WTC11 (cell line): ENCODE data around the gene YARS1. TPM values are rescaled to one million over a fixed set of nuclear protein-coding genes. Genes with fewer than 3 reads are reported as not detected.

Source experiments
- ATAC-seq: fragments of 200-7000 bp; cut with Tn5 transposase; 2 replicates; pipeline ENCODE4 v1.10.0; 2021; ENCODE audit warnings: mild to moderate bottlenecking, moderate library complexity
- CTCF ChIA-PET: fragments of 300-600 bp; sonication (Branson Sonifier 250); formaldehyde crosslinking; loops from one replicate; lab custom pipeline; 2021; ENCODE audit warnings: antibody characterized with exemption; lab: Charles Lee
- POLR2A ChIA-PET: fragments of 350-600 bp; sonication (Branson Sonifier 250); formaldehyde crosslinking; loops from one replicate; lab custom pipeline; 2021; ENCODE audit warnings: antibody characterized with exemption; lab: Charles Lee
- DNase-seq: peaks from one replicate; pipeline ENCODE4 v3.0.0; 2021; ENCODE audit warnings: low spot score
- H3K27ac Mint-ChIP-seq: 2 replicates; pipeline ENCODE4 v1.8.0; 2021; ENCODE audit warnings: mixed read lengths
- H3K27me3 Mint-ChIP-seq: 2 replicates; pipeline ENCODE4 v1.8.0; 2021; ENCODE audit warnings: low read depth, mild to moderate bottlenecking, moderate library complexity, mixed read lengths
- H3K36me3 Mint-ChIP-seq: 2 replicates; pipeline ENCODE4 v1.8.0; 2021; ENCODE audit warnings: mixed read lengths
- H3K4me1 Mint-ChIP-seq: 2 replicates; pipeline ENCODE4 v1.8.0; 2022; ENCODE audit warnings: mixed read lengths
- H3K4me3 Mint-ChIP-seq: 2 replicates; pipeline ENCODE4 v1.8.0; 2021; ENCODE audit warnings: mild to moderate bottlenecking, moderate library complexity, mixed read lengths
- H3K9me3 Mint-ChIP-seq: 2 replicates; pipeline ENCODE4 v1.8.0; 2021; ENCODE audit warnings: mixed read lengths
- ATF1 ChIP-seq: sonication (generic); formaldehyde crosslinking; IDR thresholded peaks from 2 replicates; pipeline ENCODE4 v1.8.1; 2023; ENCODE audit warnings: mild to moderate bottlenecking, moderate library complexity, missing genetic modification reagents
- CREB1 ChIP-seq: sonication (generic); formaldehyde crosslinking; IDR thresholded peaks from 2 replicates; pipeline ENCODE4 v1.8.0; 2023; ENCODE audit warnings: mild to moderate bottlenecking, missing genetic modification reagents
- CREM ChIP-seq: sonication (generic); formaldehyde crosslinking; IDR thresholded peaks from 2 replicates; pipeline ENCODE4 v1.8.1; 2022; ENCODE audit warnings: mild to moderate bottlenecking, missing genetic modification reagents, moderate library complexity
- ELF4 ChIP-seq: sonication (generic); formaldehyde crosslinking; IDR thresholded peaks from 2 replicates; pipeline ENCODE4 v1.8.1; 2022; ENCODE audit warnings: low read depth, mild to moderate bottlenecking, moderate library complexity, missing genetic modification reagents
- FOXJ3 ChIP-seq: sonication (generic); formaldehyde crosslinking; IDR thresholded peaks from 2 replicates; pipeline ENCODE4 v1.9.0; 2021; ENCODE audit warnings: missing genetic modification reagents, mild to moderate bottlenecking, borderline replicate concordance
- IRF2 ChIP-seq: sonication (generic); formaldehyde crosslinking; IDR thresholded peaks from 2 replicates; pipeline ENCODE4 v1.8.0; 2022; ENCODE audit warnings: low read depth, missing genetic modification reagents, borderline replicate concordance
- JUN ChIP-seq: sonication (generic); formaldehyde crosslinking; IDR thresholded peaks from 2 replicates; pipeline ENCODE4 v1.8.0; 2023; ENCODE audit warnings: mild to moderate bottlenecking, missing genetic modification reagents
- SMAD4 ChIP-seq: sonication (generic); formaldehyde crosslinking; IDR thresholded peaks from 2 replicates; pipeline ENCODE4 v1.8.0; 2022; ENCODE audit warnings: mild to moderate bottlenecking, missing genetic modification reagents
- ZNF416 ChIP-seq: fragments of 250-450 bp; sonication (Bioruptor Pico); IDR thresholded peaks from 2 replicates; pipeline ENCODE4 v1.9.0; 2021; ENCODE audit warnings: mild to moderate bottlenecking, inconsistent platforms
- total RNA-seq: library from RNA; stranded (reverse); gene quantifications from 3 replicates; pipeline ENCODE4 v1.2.3, GENCODE V29; 2021
- TF ChIP-seq, protein P1 (sequence below): sonication (generic); formaldehyde crosslinking; conservative IDR thresholded peaks from 2 replicates; pipeline ENCODE4 v1.8.1; 2022; ENCODE audit warnings: mild to moderate bottlenecking, missing genetic modification reagents
- TF ChIP-seq, protein P2 (sequence below): sonication (generic); formaldehyde crosslinking; IDR thresholded peaks from 2 replicates; pipeline ENCODE4 v1.8.1; 2022; ENCODE audit warnings: low read depth, mild to moderate bottlenecking, moderate library complexity, missing genetic modification reagents, borderline replicate concordance
- TF ChIP-seq, protein P3 (sequence below): fragments of 250-450 bp; sonication (Bioruptor Pico); conservative IDR thresholded peaks from 2 replicates; pipeline ENCODE4 v1.9.0; 2021; ENCODE audit warnings: mild to moderate bottlenecking
- TF ChIP-seq, protein P4 (sequence below): sonication (generic); formaldehyde crosslinking; IDR thresholded peaks from 2 replicates; pipeline ENCODE4 v1.8.1; 2023; ENCODE audit warnings: mild to moderate bottlenecking, missing genetic modification reagents, moderate library complexity
- TF ChIP-seq, protein P5 (sequence below): fragments of 250-450 bp; sonication (Bioruptor Pico); IDR thresholded peaks from 2 replicates; pipeline ENCODE4 v1.9.0; 2021; ENCODE audit warnings: mild to moderate bottlenecking, borderline replicate concordance
- TF ChIP-seq, protein P6 (sequence below): sonication (generic); formaldehyde crosslinking; IDR thresholded peaks from 2 replicates; pipeline ENCODE4 v1.8.0; 2022; ENCODE audit warnings: mild to moderate bottlenecking, missing genetic modification reagents
- TF ChIP-seq, protein P7 (sequence below): fragments of 250-450 bp; sonication (Bioruptor Pico); IDR thresholded peaks from 2 replicates; pipeline ENCODE4 v1.8.0; 2021; ENCODE audit warnings: mild to moderate bottlenecking
- TF ChIP-seq, protein P8 (sequence below): sonication (generic); formaldehyde crosslinking; IDR thresholded peaks from 2 replicates; pipeline ENCODE4 v1.8.1; 2022; ENCODE audit warnings: mild to moderate bottlenecking, missing genetic modification reagents, moderate library complexity, borderline replicate concordance
- TF ChIP-seq, protein P9 (sequence below): sonication (generic); formaldehyde crosslinking; IDR thresholded peaks from 2 replicates; pipeline ENCODE4 v1.8.1; 2023; ENCODE audit warnings: mild to moderate bottlenecking, missing genetic modification reagents

The YARS1 gene
- total RNA-seq, 1 experiment from 2014 or later = 197 TPM

DNA sequence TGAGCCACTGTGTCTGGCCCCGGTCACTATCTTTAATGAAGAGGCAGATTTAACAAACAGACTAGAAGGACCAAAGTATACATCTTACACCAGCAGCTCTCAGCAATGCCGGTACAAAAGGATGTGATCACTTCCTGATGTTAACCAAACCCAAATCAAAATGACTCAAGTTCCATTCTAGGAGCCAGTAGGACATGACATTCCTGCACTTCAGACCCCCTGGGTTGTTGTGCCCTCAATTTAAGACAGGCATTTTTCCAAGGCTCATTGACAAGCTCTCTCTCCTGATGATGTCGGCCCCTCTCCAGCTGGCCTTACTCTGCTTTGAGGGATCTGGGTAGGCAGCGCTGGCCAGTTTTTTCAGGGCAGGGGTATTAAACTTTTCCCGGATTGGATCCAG lies 35.1 kb downstream of the YARS1 start (continued):
- TF ChIP-seq, protein P1, sequence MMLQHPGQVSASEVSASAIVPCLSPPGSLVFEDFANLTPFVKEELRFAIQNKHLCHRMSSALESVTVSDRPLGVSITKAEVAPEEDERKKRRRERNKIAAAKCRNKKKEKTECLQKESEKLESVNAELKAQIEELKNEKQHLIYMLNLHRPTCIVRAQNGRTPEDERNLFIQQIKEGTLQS (CRISPR knock-in tag) = no peak
- no peak for TF ChIP-seq CREB1 (CRISPR knock-in tag)
- no peak for TF ChIP-seq ZNF416 (CRISPR knock-in tag)
- TF ChIP-seq JUN (CRISPR knock-in tag) = no peak

DNA sequence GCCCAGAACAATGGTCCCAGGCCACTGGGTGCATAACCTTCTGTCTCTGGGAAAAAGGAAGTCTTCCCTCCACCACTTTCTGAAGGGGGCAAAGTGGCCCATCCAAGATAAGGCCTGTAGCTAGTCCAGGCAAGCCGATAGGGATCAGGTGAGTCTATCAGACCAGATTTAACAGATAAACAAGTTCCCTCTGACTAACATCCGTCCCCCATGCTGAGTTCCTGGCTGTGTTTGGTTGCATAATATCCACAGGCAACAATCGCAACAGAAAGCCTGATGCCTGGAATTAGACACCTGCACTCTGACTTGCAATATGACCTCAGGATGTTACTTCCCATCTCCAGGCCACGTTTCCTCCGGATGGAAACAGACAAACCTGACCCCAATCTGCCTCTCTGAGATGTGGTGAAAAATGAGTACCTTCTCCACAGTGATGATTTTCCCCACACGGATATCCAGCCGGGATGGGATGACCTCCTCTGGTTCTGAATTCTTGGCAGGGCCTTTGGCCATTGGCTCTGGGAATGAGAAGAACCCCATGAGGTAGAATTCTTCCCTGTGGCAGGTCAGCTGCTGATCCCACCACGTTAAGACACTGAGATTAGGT lies 36.4 kb downstream of the YARS1 start:
- DNase-seq (no peak), ATAC-seq (no peak)
- Mint-ChIP-seq H3K36me3 (peaks cover 87% of the 10 kb centered on the region), H3K27me3 (no peaks in the 10 kb centered on the region), H3K9me3 (no peaks in the 10 kb centered on the region), H3K4me3 (no peak overlapping the region), H3K4me1 (no peaks in the 10 kb centered on the region), H3K27ac (no peak overlapping the region)
- ChIA-PET CTCF (interaction anchor here (2.5 kb wide), 1 partner anchor 68 kb away, joined by 15 read pairs; no protein-coding TSS in a partner anchor), POLR2A (no interaction called here)
- TF ChIP-seq, protein P2, sequence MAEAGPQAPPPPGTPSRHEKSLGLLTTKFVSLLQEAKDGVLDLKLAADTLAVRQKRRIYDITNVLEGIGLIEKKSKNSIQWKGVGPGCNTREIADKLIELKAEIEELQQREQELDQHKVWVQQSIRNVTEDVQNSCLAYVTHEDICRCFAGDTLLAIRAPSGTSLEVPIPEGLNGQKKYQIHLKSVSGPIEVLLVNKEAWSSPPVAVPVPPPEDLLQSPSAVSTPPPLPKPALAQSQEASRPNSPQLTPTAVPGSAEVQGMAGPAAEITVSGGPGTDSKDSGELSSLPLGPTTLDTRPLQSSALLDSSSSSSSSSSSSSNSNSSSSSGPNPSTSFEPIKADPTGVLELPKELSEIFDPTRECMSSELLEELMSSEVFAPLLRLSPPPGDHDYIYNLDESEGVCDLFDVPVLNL = no peak
- TF ChIP-seq, protein P3, sequence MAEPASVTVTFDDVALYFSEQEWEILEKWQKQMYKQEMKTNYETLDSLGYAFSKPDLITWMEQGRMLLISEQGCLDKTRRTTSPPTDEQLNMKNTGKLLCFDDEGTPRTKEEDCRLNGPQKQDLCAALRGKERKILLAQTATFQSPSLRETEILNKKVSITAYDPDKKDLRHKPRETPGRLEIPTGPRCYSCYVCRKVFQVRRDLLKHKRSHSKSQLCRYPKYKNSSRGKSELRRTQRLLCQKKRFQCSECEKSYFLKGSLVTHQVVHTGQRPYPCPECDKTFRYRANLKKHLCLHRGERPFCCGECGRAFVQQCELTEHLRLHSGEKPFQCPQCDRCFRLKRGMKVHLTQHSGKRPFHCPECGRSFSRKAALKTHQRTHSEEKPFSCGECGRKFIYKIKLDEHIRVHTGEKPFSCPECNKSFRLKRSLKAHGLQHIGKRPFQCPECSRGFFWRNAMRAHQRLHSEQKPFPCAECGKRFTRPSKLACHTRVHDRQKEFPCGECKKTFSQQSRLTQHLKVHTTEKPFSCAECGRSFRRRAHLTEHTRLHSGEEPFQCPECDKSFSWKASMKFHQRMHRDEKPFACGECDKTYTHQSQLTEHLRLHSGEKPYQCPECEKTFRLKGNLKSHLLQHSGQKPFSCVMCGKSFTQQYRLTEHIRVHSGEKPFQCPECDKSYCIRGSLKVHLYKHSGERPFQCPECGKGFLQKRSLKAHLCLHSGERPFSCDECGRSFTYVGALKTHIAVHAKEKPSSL = no peak
- TF ChIP-seq ATF1 (CRISPR knock-in tag) (no peak), JUN (CRISPR knock-in tag) (no peak), FOXJ3 (CRISPR knock-in tag) (no peak), ELF4 (no peak), CREM (no peak), SMAD4 (CRISPR knock-in tag) (no peak), IRF2 (CRISPR knock-in tag) (no peak)
- TF ChIP-seq, protein P4, sequence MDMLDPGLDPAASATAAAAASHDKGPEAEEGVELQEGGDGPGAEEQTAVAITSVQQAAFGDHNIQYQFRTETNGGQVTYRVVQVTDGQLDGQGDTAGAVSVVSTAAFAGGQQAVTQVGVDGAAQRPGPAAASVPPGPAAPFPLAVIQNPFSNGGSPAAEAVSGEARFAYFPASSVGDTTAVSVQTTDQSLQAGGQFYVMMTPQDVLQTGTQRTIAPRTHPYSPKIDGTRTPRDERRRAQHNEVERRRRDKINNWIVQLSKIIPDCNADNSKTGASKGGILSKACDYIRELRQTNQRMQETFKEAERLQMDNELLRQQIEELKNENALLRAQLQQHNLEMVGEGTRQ = no peak
- TF ChIP-seq, protein P5, sequence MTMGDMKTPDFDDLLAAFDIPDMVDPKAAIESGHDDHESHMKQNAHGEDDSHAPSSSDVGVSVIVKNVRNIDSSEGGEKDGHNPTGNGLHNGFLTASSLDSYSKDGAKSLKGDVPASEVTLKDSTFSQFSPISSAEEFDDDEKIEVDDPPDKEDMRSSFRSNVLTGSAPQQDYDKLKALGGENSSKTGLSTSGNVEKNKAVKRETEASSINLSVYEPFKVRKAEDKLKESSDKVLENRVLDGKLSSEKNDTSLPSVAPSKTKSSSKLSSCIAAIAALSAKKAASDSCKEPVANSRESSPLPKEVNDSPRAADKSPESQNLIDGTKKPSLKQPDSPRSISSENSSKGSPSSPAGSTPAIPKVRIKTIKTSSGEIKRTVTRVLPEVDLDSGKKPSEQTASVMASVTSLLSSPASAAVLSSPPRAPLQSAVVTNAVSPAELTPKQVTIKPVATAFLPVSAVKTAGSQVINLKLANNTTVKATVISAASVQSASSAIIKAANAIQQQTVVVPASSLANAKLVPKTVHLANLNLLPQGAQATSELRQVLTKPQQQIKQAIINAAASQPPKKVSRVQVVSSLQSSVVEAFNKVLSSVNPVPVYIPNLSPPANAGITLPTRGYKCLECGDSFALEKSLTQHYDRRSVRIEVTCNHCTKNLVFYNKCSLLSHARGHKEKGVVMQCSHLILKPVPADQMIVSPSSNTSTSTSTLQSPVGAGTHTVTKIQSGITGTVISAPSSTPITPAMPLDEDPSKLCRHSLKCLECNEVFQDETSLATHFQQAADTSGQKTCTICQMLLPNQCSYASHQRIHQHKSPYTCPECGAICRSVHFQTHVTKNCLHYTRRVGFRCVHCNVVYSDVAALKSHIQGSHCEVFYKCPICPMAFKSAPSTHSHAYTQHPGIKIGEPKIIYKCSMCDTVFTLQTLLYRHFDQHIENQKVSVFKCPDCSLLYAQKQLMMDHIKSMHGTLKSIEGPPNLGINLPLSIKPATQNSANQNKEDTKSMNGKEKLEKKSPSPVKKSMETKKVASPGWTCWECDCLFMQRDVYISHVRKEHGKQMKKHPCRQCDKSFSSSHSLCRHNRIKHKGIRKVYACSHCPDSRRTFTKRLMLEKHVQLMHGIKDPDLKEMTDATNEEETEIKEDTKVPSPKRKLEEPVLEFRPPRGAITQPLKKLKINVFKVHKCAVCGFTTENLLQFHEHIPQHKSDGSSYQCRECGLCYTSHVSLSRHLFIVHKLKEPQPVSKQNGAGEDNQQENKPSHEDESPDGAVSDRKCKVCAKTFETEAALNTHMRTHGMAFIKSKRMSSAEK = no peak
- TF ChIP-seq, protein P6, sequence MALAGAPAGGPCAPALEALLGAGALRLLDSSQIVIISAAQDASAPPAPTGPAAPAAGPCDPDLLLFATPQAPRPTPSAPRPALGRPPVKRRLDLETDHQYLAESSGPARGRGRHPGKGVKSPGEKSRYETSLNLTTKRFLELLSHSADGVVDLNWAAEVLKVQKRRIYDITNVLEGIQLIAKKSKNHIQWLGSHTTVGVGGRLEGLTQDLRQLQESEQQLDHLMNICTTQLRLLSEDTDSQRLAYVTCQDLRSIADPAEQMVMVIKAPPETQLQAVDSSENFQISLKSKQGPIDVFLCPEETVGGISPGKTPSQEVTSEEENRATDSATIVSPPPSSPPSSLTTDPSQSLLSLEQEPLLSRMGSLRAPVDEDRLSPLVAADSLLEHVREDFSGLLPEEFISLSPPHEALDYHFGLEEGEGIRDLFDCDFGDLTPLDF (CRISPR knock-in tag) = no peak
- TF ChIP-seq, protein P7, sequence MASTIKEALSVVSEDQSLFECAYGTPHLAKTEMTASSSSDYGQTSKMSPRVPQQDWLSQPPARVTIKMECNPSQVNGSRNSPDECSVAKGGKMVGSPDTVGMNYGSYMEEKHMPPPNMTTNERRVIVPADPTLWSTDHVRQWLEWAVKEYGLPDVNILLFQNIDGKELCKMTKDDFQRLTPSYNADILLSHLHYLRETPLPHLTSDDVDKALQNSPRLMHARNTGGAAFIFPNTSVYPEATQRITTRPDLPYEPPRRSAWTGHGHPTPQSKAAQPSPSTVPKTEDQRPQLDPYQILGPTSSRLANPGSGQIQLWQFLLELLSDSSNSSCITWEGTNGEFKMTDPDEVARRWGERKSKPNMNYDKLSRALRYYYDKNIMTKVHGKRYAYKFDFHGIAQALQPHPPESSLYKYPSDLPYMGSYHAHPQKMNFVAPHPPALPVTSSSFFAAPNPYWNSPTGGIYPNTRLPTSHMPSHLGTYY (CRISPR knock-in tag) = no peak
- TF ChIP-seq, protein P8, sequence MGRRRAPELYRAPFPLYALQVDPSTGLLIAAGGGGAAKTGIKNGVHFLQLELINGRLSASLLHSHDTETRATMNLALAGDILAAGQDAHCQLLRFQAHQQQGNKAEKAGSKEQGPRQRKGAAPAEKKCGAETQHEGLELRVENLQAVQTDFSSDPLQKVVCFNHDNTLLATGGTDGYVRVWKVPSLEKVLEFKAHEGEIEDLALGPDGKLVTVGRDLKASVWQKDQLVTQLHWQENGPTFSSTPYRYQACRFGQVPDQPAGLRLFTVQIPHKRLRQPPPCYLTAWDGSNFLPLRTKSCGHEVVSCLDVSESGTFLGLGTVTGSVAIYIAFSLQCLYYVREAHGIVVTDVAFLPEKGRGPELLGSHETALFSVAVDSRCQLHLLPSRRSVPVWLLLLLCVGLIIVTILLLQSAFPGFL (CRISPR knock-in tag) = no peak
- TF ChIP-seq, protein P9, sequence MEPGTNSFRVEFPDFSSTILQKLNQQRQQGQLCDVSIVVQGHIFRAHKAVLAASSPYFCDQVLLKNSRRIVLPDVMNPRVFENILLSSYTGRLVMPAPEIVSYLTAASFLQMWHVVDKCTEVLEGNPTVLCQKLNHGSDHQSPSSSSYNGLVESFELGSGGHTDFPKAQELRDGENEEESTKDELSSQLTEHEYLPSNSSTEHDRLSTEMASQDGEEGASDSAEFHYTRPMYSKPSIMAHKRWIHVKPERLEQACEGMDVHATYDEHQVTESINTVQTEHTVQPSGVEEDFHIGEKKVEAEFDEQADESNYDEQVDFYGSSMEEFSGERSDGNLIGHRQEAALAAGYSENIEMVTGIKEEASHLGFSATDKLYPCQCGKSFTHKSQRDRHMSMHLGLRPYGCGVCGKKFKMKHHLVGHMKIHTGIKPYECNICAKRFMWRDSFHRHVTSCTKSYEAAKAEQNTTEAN (CRISPR knock-in tag) = no peak
